ENCODE data around the gene FGFBP1. TPM values are rescaled to one million over a fixed set of nuclear protein-coding genes. Genes with fewer than 3 reads are reported as not detected.
A peak's percentile ranks its signal among the peaks of the same experiment; 100 is the strongest.

The FGFBP1 gene
- total RNA-seq, 1 experiment from 2014 or later: not detected

DNA sequence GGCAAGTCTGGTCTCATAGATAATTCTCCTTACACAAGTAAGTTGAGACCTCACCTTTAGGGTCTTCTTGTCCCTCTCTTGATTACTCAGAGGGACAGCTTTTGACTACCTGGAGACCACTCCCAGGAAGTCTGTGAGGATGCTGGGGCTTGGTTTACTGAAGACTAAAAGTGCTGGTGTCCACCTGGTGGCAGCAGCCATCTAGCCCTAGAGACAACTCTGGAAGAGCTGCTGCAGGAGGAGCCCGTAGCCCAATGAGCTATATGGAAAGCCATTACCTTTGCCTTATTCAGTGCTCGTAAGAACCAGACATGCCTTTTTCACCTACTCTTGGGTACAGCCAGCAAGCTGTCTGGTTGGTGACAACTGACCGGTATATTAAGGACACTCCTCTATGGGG lies 17.1 kb upstream of the FGFBP1 start:
- DNase-seq: no peak
- Histone ChIP-seq H3K27me3 (no peaks in the 10 kb centered on the region), H3K36me3 (no peaks in the 10 kb centered on the region)

DNA sequence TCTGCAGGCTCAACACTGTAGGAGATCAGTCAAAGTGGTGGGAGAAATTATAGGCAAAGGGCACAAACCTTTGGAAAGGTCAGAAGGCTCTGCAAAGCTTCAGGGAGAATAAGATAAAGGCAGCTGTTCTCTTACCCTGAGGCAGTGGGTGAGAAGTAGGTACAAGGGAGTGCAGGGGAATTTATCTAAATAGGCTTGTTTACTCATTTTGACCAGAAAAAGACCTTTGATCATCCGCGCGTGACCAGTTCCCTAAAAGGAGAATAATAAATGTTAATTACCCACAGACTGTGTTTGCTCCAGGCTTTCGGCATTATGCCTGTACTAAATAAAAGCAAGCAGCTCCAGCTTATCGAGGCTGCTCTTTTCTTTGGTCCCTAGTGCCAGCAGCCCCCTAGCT lies 15.1 kb upstream of the FGFBP1 start:
- H3K27me3 ChIP-seq: no peaks in the 10 kb centered on the region
- H3K4me3 ChIP-seq: no peak overlapping the region
- DNase-seq: no peak
- no peaks in the 10 kb centered on the region for H3K36me3 ChIP-seq
- H3K9me3 ChIP-seq: no peaks in the 10 kb centered on the region

More for the DNA sequence above, 17.1 kb upstream of the FGFBP1 start:
- Histone ChIP-seq H3K9me3 (no peaks in the 10 kb centered on the region), H3K4me3 (no peak overlapping the region)

DNA sequence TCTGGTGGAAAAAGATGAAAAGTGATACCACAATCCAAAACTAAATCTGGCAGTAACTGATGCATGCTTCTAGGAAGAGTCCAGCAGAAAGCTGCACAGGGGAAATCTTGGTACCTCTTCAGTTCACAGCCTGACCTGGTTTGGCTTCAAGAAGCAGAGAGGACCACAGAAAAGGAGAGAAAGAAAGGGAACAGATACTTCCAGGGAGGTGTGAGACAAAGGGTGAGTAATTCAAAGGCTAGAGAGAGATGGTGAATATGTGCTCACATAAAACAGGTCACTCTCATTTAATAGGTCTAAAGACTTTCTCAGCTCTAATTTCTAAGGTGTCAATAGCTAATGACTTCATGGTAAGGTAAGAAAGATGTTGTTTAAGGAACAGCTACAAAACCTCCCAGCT lies 13.2 kb upstream of the FGFBP1 start:
- no peak for DNase-seq

DNA sequence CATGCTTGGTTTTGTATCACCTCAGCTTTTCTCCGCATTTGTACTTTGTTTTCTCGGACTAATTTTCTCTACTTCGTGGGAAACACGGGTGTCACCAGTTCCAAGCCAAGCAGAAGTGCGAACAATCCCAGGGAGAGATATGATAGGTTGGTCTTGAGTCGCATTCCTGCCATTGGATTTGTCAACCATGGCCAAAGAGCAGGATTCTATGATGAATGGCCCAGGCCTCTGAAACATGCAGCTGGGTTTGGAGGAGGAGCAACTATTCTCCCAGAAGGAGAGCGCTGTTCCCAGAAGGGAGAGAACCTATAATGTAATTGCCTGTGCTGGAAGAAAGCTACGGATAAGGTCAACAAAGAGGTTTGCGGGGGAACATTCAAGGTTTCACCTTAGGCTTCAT lies 10.3 kb upstream of the FGFBP1 start:
- no peak for DNase-seq
- H3K27me3 ChIP-seq: no peaks in the 10 kb centered on the region
- H3K4me3 ChIP-seq: no peak overlapping the region

More for the DNA sequence above, 13.2 kb upstream of the FGFBP1 start:
- Histone ChIP-seq H3K27me3 (no peaks in the 10 kb centered on the region), H3K9me3 (no peaks in the 10 kb centered on the region), H3K4me3 (no peak overlapping the region), H3K36me3 (no peaks in the 10 kb centered on the region)

DNA sequence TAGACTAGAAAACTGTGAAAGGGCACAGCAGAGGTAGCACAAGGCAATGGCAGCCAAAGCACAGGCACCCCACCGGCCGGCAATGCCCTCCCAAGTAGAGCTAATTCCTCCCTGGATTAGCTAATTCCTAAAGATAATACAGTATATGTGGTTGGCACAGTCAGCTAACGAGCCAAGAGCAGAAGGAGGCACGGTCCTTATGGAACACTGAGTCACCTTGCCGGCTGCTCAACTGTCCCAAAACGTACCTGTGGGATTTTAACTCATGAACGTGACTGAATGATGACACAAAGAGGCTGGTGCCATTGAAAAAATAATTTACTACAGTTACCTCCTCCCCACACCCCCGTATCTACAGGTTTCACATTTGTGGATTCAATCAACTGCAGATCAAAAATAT lies 9.1 kb upstream of the FGFBP1 start:
- no peak for DNase-seq
- H3K9me3 ChIP-seq: no peaks in the 10 kb centered on the region
- no peaks in the 10 kb centered on the region for H3K36me3 ChIP-seq
- no peaks in the 10 kb centered on the region for H3K27me3 ChIP-seq
- no peak overlapping the region for H3K4me3 ChIP-seq

More for the DNA sequence above, 10.3 kb upstream of the FGFBP1 start:
- Histone ChIP-seq H3K36me3 (no peaks in the 10 kb centered on the region), H3K9me3 (no peaks in the 10 kb centered on the region)

DNA sequence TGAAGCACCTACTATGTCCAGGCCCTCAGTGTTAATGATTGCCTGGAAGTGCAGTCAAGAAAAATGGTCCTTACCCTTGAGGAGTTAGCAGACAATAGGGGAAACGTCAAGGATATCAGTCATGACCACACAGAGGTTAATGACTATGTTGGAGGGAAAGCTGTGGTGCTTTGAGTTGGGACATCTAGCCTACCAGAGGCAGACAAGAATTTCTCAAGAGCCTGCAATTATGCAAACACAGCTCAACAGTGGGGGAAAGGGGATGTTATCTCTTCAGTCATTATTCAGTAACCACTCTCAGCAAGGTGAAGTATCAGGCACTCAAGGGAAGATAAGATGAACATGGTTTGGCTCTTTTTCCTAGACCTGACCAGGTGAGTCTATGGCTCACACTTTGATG lies 7.0 kb upstream of the FGFBP1 start:
- no peaks in the 10 kb centered on the region for H3K27me3 ChIP-seq
- no peak overlapping the region for H3K4me3 ChIP-seq
- no peaks in the 10 kb centered on the region for H3K36me3 ChIP-seq
- no peak for DNase-seq
- no peaks in the 10 kb centered on the region for H3K9me3 ChIP-seq

DNA sequence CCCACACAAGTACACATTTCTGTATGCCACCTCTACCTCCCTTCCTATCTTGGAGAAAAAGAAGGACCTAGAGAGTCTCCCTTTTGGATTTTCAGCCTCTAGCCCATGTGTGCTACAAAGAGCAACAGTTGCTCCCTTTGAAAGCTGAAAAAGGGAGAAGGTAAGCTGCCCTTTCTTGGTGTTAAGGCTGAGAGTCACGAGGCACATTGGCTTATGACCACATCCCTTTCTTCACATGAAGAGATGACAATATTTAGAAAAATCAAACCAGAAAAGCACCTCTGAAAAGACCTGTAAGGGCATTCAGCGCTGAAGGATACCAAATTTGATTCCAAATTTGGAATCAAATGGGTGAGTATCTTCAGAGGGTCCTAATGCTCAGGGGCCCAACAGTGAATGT lies 6.4 kb upstream of the FGFBP1 start:
- no peak overlapping the region for H3K4me3 ChIP-seq
- H3K9me3 ChIP-seq: no peaks in the 10 kb centered on the region
- H3K27me3 ChIP-seq: no peaks in the 10 kb centered on the region
- DNase-seq: no peak
- H3K36me3 ChIP-seq: no peaks in the 10 kb centered on the region

DNA sequence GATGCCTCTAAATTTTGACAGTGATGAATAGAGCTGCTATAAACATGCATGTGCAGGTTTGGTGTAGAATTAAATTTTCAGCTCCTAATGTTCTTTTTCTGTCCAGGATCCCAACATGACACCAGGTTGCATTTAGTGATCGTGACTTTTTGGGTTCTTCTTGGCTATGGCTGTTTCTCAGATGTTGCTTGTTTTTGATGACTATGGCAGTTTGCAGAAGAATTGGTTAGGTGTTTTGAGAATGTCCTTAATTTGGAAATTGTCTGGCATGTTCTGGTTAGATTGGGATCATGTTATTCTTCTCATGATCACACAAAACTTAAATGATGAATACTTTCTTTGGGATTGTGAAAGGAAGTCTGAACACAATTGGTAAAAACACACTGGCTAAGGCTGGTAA lies 3.7 kb upstream of the FGFBP1 start:
- no peaks in the 10 kb centered on the region for H3K36me3 ChIP-seq
- H3K27me3 ChIP-seq: no peaks in the 10 kb centered on the region
- no peak for DNase-seq
- no peaks in the 10 kb centered on the region for H3K9me3 ChIP-seq
- H3K4me3 ChIP-seq: no peak overlapping the region

DNA sequence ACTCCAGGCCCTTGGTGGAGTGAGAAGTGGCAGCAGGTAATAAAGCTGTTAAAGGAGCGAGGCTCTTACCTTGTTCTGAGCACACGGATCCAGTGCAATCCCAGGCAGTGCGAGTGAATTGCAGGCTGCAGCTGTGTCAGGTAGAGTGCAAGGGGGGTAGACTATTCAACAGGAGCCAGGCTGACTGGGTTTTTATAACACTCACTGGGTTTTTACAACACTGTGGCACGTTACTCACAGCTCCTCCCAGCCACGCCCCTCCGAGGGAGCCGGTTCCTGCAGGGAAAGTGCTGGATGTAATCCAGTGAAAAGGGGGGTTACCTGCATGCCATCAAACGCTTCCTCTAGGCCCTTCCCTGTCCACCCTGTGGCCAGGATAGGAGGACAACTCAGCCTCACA lies 358 bp downstream of the FGFBP1 start:
- H3K9me3 ChIP-seq: no peaks in the 10 kb centered on the region
- no peak for DNase-seq
- no peaks in the 10 kb centered on the region for H3K36me3 ChIP-seq
- no peak overlapping the region for H3K4me3 ChIP-seq
- H3K27me3 ChIP-seq: no peaks in the 10 kb centered on the region

DNA sequence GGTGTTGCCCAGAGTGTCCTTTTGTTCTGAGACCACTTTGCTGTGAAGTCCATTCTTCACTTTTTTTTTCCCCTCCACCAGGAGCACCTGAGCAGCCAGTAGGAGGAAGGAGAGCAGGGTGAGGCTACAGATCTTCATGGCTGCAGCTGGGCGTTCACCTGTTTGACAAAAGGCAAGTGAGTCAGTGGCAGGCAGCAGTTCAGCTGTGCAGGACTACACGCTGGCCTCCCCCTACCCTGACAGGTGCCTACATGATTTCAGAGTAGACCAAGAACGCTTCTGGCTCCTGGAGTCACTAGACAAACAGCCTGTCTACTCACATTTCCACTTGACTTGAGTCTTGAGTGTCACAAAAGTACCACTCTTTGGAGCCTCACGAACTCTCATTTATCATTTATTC lies 2.0 kb downstream of the FGFBP1 start:
- no peak for DNase-seq
- no peaks in the 10 kb centered on the region for H3K27me3 ChIP-seq
- no peaks in the 10 kb centered on the region for H3K36me3 ChIP-seq
- no peak overlapping the region for H3K4me3 ChIP-seq
- no peaks in the 10 kb centered on the region for H3K9me3 ChIP-seq

DNA sequence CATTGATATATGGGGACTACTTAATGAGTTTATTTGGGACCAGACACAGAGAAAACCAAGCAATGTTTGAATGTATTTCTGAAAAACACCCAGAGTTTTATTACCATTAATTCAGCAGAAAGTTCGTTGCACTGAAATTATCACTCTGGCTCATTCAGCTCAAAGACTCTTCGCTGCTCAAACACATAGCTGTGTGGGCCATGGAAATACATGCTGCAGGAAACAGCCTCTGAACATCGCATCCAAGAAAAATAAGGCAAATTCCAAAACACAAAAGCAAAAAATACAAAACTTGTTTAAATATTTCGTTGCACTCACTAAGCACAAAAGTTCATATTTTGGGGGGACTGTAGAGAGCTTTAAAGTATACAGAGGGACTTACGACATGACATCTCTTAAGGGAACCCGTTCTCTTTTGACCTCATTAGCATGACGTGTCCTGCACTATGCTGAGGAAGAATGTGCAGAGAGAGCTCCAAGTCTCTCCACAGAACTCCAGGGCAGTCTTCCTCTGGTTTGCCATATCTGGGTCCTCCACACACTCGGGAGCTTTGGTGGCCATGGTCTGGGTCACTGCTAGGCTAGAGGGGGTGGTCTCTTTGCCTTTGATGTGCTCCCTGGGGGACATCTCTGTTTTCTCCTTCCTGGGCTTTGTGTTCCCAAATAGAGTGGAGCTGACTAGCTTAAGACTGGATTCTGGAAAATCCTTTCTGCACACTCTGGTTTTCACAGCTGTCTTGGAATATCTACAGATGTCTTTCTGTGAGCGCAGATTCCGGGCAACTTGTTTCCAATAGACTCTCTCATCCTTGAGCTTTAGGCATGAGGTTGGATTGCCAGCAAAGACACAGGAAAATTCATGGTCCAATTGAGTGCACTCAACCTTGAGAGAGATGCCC lies 2.8 kb downstream of the FGFBP1 start:
- no peak for DNase-seq
- H3K27me3 ChIP-seq: no peaks in the 10 kb centered on the region
- no peaks in the 10 kb centered on the region for H3K9me3 ChIP-seq
- H3K36me3 ChIP-seq: no peaks in the 10 kb centered on the region
- H3K4me3 ChIP-seq: no peak overlapping the region

DNA sequence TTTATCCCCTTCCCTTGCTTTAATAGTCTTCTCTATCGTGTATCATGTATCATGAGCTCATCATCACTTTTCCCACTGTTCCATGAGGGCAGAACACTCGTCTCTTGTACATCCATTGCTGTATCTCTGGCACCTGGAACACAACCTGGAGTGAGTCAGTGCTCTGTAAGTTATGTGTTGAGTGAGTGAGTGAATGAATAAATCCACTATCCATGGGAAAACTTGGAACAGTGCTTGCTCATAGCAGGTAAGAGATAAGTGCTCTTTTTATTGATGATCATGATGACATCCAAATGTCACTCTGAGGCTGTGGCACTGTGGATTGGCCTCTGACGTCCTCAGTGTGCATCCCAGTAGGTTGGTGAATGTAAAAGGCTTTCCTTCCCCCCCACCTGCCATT lies 4.3 kb downstream of the FGFBP1 start:
- no peak overlapping the region for H3K4me3 ChIP-seq
- DNase-seq: no peak
- no peaks in the 10 kb centered on the region for H3K9me3 ChIP-seq
- H3K36me3 ChIP-seq: no peaks in the 10 kb centered on the region
- H3K27me3 ChIP-seq: no peaks in the 10 kb centered on the region

DNA sequence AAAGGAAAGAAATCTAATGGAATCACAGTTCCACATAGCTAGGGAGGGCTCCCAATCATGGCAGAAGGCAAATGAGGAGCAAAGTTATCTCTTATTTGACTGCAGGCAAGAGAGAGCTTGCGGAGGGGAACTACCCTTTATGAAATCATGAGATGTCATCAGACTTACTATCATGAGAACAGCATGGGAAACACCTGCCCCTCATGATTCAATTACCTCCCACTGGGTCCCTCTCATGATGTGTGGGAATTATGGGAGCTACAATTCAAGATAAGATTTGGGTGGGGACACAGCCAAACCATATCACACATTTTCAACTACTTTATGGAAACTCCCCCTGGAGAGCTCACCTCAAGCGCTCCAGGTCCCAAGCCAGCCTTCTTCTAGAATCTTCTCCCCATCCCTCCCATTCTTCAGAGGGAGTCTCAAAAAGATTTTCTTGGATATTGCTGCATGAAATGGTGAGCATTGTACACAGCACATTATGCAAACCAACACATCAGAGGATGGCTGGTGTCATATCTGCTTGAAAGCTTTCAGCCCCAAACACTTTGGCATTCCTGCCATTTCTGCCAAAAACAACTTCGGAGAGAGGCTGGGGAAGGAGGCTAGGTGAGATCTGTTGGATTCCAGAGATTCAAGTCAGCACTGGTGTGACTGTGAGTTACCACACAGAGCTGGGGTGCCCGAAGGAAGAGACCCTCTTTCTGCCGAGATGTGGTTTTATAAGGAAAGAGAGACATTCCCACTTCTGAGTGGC lies 6.9 kb downstream of the FGFBP1 start:
- no peaks in the 10 kb centered on the region for H3K27me3 ChIP-seq
- H3K9me3 ChIP-seq: no peaks in the 10 kb centered on the region
- H3K36me3 ChIP-seq: no peaks in the 10 kb centered on the region
- no peak overlapping the region for H3K4me3 ChIP-seq
- DNase-seq: no peak

DNA sequence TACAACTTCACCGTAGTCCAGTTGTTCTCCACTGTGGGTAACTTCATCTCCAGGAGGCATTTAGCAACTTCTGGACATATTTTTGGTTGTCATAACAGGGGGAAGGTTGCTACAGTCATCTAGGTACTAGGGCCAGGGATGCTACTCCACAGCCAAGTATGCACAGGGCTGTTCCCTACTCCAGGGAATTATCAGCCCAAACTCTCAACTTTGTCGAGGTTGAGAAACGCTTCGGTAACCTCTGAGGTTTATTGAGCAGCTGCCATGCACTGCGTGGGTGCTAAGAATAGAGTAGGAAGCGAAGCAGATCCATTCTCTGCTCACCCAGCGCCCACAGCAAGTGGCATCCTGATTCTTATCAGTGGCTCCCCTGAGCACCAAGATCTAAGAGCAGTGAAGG lies 8.2 kb downstream of the FGFBP1 start:
- no peaks in the 10 kb centered on the region for H3K27me3 ChIP-seq
- no peak for DNase-seq
- no peaks in the 10 kb centered on the region for H3K36me3 ChIP-seq
- no peaks in the 10 kb centered on the region for H3K9me3 ChIP-seq
- no peak overlapping the region for H3K4me3 ChIP-seq

DNA sequence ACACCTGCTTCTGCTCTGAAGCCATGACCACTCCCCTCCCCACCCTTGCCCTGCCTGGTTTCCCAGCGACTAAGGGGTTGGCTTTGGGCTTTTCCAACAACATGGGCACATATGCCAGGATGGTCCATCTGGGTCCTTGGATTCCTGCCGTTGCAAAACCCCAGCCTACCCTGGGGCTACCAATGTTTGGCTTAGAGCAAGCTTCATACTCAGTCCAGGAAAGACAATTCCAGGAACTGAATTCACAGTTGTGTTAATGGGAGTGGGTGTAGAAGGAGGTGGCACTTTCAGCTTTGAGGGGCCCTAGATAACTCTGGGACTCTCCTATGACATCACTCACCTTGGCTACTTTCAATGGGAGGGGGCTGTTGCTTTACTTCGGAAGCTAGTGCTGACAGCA lies 9.0 kb downstream of the FGFBP1 start:
- H3K9me3 ChIP-seq: no peaks in the 10 kb centered on the region
- no peaks in the 10 kb centered on the region for H3K27me3 ChIP-seq
- H3K4me3 ChIP-seq: no peak overlapping the region
- no peak for DNase-seq
- no peaks in the 10 kb centered on the region for H3K36me3 ChIP-seq

DNA sequence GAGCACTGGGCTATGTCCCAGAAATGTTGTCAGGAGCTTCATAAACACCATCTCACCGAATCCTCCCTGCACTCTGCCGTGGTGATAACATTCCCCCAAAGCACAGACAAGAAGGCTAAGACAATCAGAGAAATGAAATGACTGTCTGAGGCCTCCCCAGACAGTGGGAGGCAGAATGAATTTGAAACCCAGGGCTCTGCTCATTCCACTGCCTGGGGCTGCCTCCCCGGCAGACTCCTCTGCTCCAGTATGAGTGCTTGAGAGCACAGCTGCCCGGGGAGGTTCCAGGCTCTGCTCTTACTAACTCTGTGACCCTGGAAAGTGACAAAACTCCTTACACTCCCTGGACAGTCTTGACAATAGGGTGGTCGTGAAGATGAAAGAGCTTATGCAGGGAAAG lies 9.7 kb downstream of the FGFBP1 start:
- Histone ChIP-seq H3K27me3 (no peaks in the 10 kb centered on the region), H3K4me3 (no peak overlapping the region), H3K36me3 (no peaks in the 10 kb centered on the region), H3K9me3 (no peaks in the 10 kb centered on the region)
- DNase-seq: no peak

DNA sequence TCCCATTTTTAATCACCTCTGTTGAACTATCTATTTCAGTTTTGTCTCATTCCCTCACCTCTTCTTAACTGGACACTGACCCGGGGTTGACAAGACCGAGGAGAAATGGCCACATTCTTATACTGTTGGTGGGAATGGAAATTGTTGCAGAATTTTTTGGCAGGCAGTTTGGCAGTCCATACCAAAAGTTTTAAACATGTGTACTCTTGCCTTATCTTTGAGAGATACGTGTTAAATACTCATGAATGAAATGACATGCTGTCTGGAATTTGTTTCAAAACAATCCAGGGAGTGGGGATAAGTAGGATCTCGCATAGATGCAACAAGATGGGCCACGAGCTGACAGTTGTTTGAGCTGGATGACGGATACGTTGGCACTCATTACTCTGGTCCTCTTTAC lies 12.1 kb downstream of the FGFBP1 start:
- H3K4me3 ChIP-seq: no peak overlapping the region
- no peaks in the 10 kb centered on the region for H3K36me3 ChIP-seq
- peak; percentile 13 for DNase-seq
- H3K27me3 ChIP-seq: no peaks in the 10 kb centered on the region
- H3K9me3 ChIP-seq: no peaks in the 10 kb centered on the region

DNA sequence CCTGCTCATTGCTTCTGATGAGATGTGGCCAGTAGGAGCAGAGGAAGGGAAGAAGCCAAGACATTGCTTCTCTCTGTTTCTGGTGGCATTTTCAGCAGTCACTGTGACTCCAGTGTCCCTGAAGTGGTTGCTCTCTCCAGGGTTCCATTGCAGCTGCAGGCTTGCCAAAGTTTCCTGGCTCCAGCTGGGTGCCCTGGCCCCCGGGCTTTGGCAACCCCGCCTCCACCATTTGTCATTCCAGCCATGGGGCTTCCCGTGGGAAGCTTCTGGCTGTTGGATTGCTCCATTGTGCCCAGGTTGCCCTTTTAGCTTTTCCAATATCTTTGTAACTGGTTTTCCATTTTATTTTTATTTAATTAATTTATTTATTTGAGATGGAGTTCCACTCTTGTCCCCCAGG lies 12.7 kb downstream of the FGFBP1 start:
- Histone ChIP-seq H3K27me3 (no peaks in the 10 kb centered on the region), H3K9me3 (no peaks in the 10 kb centered on the region), H3K36me3 (no peaks in the 10 kb centered on the region), H3K4me3 (no peak overlapping the region)
- peak; percentile 18 for DNase-seq
